ENCODE data around the gene SELENON. TPM values are rescaled to one million over a fixed set of nuclear protein-coding genes. Genes with fewer than 3 reads are reported as not detected.

The SELENON gene
- total RNA-seq, 4 donors from 2014 or later = 26.0 to 57.3 (median 53.6) TPM

- DNase-seq (ENCODE audit: low spot score) = no peak
- TF ChIP-seq CTCF (IDR thresholded peaks at IDR 0.05) = no peak
- ATAC-seq (ENCODE audit: low FRiP score) = no peak
Measured at GRCh38 chr1:25771221-25772114, 28.5 kb upstream of the SELENON start.

- no peak for ATAC-seq (ENCODE audit: low FRiP score)
- TF ChIP-seq CTCF (IDR thresholded peaks at IDR 0.05) = no peak
- DNase-seq (ENCODE audit: low spot score) = no peak
Measured at GRCh38 chr1:25772164-25772563, 27.8 kb upstream of the SELENON start.

- ATAC-seq (ENCODE audit: low FRiP score) = no peak
- no peak for TF ChIP-seq CTCF (IDR thresholded peaks at IDR 0.05)
- DNase-seq (ENCODE audit: low spot score) = no peak
Measured at GRCh38 chr1:25772692-25773245, 27.2 kb upstream of the SELENON start.

- no peak for TF ChIP-seq CTCF (IDR thresholded peaks at IDR 0.05)
- DNase-seq (ENCODE audit: low spot score) (no peak), ATAC-seq (ENCODE audit: low FRiP score) (no peak)
Measured at GRCh38 chr1:25773441-25774125, 26.4 kb upstream of the SELENON start.

- TF ChIP-seq CTCF (IDR thresholded peaks at IDR 0.05) = no peak
- no peak for DNase-seq (ENCODE audit: low spot score)
- no peak for ATAC-seq (ENCODE audit: low FRiP score)
Measured at GRCh38 chr1:25774206-25774803, 25.7 kb upstream of the SELENON start.

- TF ChIP-seq CTCF (IDR thresholded peaks at IDR 0.05) = no peak
- ATAC-seq (ENCODE audit: low FRiP score) (no peak), DNase-seq (ENCODE audit: low spot score) (no peak)
Measured at GRCh38 chr1:25774921-25775771, 24.8 kb upstream of the SELENON start.

Measured in omental fat pad (tissue), 4 donors.